PC-9 (cell line): ENCODE measurements around the gene ECE2.

ENCODE experiments used
- CTCF ChIP-seq: fragments of 200-600 bp; sonication (generic); conservative IDR thresholded peaks from 2 replicates; pipeline ENCODE4 v1.6.1; 2017; ENCODE audit warnings: mixed run types, antibody characterized with exemption, mild to moderate bottlenecking, moderate library complexity
- EZH2 ChIP-seq: fragments of 200-600 bp; sonication (generic); IDR thresholded peaks from 2 replicates; pipeline ENCODE4 v1.8.0; 2017; ENCODE audit warnings: antibody characterized with exemption, low read depth

GRCh38 chr3:184315871-184316661 lies 40.2 kb downstream of the ECE2 start:
- TF ChIP-seq CTCF, result no peak
- TF ChIP-seq EZH2, result no peak
